ENCODE results near the gene PTPRM.

DNA sequence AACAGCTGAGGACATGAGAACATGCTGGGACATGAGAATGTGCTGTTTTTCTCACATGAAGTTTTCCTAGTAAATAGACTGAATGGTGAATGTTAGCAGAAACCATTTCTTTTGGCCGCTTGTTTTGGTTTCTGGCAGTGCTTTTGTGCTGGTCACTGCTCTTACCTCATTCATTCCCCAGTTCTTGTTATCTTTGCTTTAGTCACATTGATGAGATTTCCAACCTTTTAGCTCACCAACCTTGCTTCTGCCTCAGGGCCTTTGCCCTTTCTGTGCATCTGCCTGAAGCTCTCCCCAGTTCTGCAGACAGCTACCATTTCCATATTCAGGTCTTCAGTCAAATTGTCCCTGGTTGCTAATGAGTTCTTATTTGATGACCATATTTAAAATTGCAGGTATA, 91.6 kb downstream of the PTPRM start:
- TF ChIP-seq, protein P1, sequence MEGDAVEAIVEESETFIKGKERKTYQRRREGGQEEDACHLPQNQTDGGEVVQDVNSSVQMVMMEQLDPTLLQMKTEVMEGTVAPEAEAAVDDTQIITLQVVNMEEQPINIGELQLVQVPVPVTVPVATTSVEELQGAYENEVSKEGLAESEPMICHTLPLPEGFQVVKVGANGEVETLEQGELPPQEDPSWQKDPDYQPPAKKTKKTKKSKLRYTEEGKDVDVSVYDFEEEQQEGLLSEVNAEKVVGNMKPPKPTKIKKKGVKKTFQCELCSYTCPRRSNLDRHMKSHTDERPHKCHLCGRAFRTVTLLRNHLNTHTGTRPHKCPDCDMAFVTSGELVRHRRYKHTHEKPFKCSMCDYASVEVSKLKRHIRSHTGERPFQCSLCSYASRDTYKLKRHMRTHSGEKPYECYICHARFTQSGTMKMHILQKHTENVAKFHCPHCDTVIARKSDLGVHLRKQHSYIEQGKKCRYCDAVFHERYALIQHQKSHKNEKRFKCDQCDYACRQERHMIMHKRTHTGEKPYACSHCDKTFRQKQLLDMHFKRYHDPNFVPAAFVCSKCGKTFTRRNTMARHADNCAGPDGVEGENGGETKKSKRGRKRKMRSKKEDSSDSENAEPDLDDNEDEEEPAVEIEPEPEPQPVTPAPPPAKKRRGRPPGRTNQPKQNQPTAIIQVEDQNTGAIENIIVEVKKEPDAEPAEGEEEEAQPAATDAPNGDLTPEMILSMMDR (IDR thresholded peaks at IDR 0.05; ENCODE audit: borderline replicate concordance, extremely low read depth, low read length, poor library complexity, severe bottlenecking), result no peak
- TF ChIP-seq EZH2 (IDR thresholded peaks at IDR 0.05; ENCODE audit: borderline replicate concordance, low read depth, low read length, severe bottlenecking), result no peak

Data from DND-41 (cell line).